ENCODE data around the gene SOCS6.
"Not testable (repeated sequence)": the region's sequence is repeated elsewhere in the genome, so short reads cannot be mapped to it uniquely, and the experiment has no call there.

The SOCS6 gene

GRCh38 chr18:70339915-70340314, 51.1 kb downstream of the SOCS6 start:
- ATAC-seq: no peak
- TF ChIP-seq BACH2 (CRISPR knock-in tag; IDR thresholded peaks at IDR 0.05; ENCODE audit: borderline replicate concordance) (no peak), ZFP3 (CRISPR knock-in tag; IDR thresholded peaks at IDR 0.05) (no peak), TSHZ2 (CRISPR knock-in tag; IDR thresholded peaks at IDR 0.05) (no peak), RARB (CRISPR knock-in tag; IDR thresholded peaks at IDR 0.05) (no peak), ZNF8 (CRISPR knock-in tag; IDR thresholded peaks at IDR 0.05) (no peak), ISL1 (CRISPR knock-in tag; IDR thresholded peaks at IDR 0.05) (no peak), PPARA (CRISPR knock-in tag; IDR thresholded peaks at IDR 0.05; ENCODE audit: borderline replicate concordance) (no peak), CSDC2 (CRISPR knock-in tag; IDR thresholded peaks at IDR 0.05) (no peak), TCF4 (CRISPR knock-in tag; IDR thresholded peaks at IDR 0.05; ENCODE audit: borderline replicate concordance) (no peak), ZNF565 (CRISPR knock-in tag; conservative IDR thresholded peaks at IDR 0.05; ENCODE audit: low read depth) (no peak), ESRRG (CRISPR knock-in tag; IDR thresholded peaks at IDR 0.05) (no peak), TOX (CRISPR knock-in tag; IDR thresholded peaks at IDR 0.05; ENCODE audit: borderline replicate concordance) (no peak), CREB5 (CRISPR knock-in tag; IDR thresholded peaks at IDR 0.05; ENCODE audit: low read depth) (no peak)

- ATAC-seq: not testable (repeated sequence)
Observed at GRCh38 chr18:70348481-70348880, 59.6 kb downstream of the SOCS6 start.

GRCh38 chr18:70349316-70349715, 60.5 kb downstream of the SOCS6 start:
- TF ChIP-seq ZFP3 (CRISPR knock-in tag; IDR thresholded peaks at IDR 0.05): no peak
- TF ChIP-seq ISL1 (CRISPR knock-in tag; IDR thresholded peaks at IDR 0.05): no peak
- no peak for TF ChIP-seq CREB5 (CRISPR knock-in tag; IDR thresholded peaks at IDR 0.05; ENCODE audit: low read depth)
- no peak for TF ChIP-seq GLIS3 (CRISPR knock-in tag; IDR thresholded peaks at IDR 0.05)
- no peak for TF ChIP-seq POU6F1 (CRISPR knock-in tag; IDR thresholded peaks at IDR 0.05; ENCODE audit: borderline replicate concordance, low read depth)
- no peak for TF ChIP-seq ESRRG (CRISPR knock-in tag; IDR thresholded peaks at IDR 0.05)
- TF ChIP-seq ARNTL (CRISPR knock-in tag; IDR thresholded peaks at IDR 0.05; ENCODE audit: borderline replicate concordance, low read depth): no peak
- TF ChIP-seq CSDC2 (CRISPR knock-in tag; IDR thresholded peaks at IDR 0.05): no peak
- no peak for TF ChIP-seq OSR1 (CRISPR knock-in tag; IDR thresholded peaks at IDR 0.05)
- TF ChIP-seq TCF4 (CRISPR knock-in tag; IDR thresholded peaks at IDR 0.05; ENCODE audit: borderline replicate concordance): no peak
- TF ChIP-seq ZC3H10 (CRISPR knock-in tag; IDR thresholded peaks at IDR 0.05): no peak
- TF ChIP-seq RARB (CRISPR knock-in tag; IDR thresholded peaks at IDR 0.05): no peak
- TF ChIP-seq SNAI2 (CRISPR knock-in tag; IDR thresholded peaks at IDR 0.05): no peak

GRCh38 chr18:70354080-70354479, 65.2 kb downstream of the SOCS6 start:
- ATAC-seq: no peak

More at GRCh38 chr18:70349316-70349715, 60.5 kb downstream of the SOCS6 start:
- ATAC-seq: no peak

GRCh38 chr18:70354771-70355170, 65.9 kb downstream of the SOCS6 start:
- ATAC-seq: no peak
- TF ChIP-seq POU6F1 (CRISPR knock-in tag; IDR thresholded peaks at IDR 0.05; ENCODE audit: borderline replicate concordance, low read depth) (no peak), ZC3H10 (CRISPR knock-in tag; IDR thresholded peaks at IDR 0.05) (no peak), ARNTL (CRISPR knock-in tag; IDR thresholded peaks at IDR 0.05; ENCODE audit: borderline replicate concordance, low read depth) (no peak), BACH2 (CRISPR knock-in tag; IDR thresholded peaks at IDR 0.05; ENCODE audit: borderline replicate concordance) (no peak), ZFP30 (CRISPR knock-in tag; IDR thresholded peaks at IDR 0.05) (no peak), ZNF8 (CRISPR knock-in tag; IDR thresholded peaks at IDR 0.05) (no peak), CSDC2 (CRISPR knock-in tag; IDR thresholded peaks at IDR 0.05) (no peak), GLIS3 (CRISPR knock-in tag; IDR thresholded peaks at IDR 0.05) (no peak), ZNF70 (CRISPR knock-in tag; IDR thresholded peaks at IDR 0.05) (no peak), TOX (CRISPR knock-in tag; IDR thresholded peaks at IDR 0.05; ENCODE audit: borderline replicate concordance) (no peak), ISL1 (CRISPR knock-in tag; IDR thresholded peaks at IDR 0.05) (no peak), TCF4 (CRISPR knock-in tag; IDR thresholded peaks at IDR 0.05; ENCODE audit: borderline replicate concordance) (no peak), OSR1 (CRISPR knock-in tag; IDR thresholded peaks at IDR 0.05) (no peak), PATZ1 (CRISPR knock-in tag; IDR thresholded peaks at IDR 0.05; ENCODE audit: borderline replicate concordance) (no peak), SNAI2 (CRISPR knock-in tag; IDR thresholded peaks at IDR 0.05) (no peak)

More at GRCh38 chr18:70354080-70354479, 65.2 kb downstream of the SOCS6 start:
- TF ChIP-seq RARB (CRISPR knock-in tag; IDR thresholded peaks at IDR 0.05): no peak
- no peak for TF ChIP-seq PPARA (CRISPR knock-in tag; IDR thresholded peaks at IDR 0.05; ENCODE audit: borderline replicate concordance)

Measured in SK-N-SH treated with all-trans-retinoic acid at 6 μM for 48 hours (cell line).